Measurements from ENCODE around the gene TMSB4X. TPM values are rescaled to one million over a fixed set of nuclear protein-coding genes. Genes with fewer than 3 reads are reported as not detected.
A peak's percentile ranks its signal among the peaks of the same experiment; 100 is the strongest.

The TMSB4X gene
- polyA plus RNA-seq, 1 of the 3 experiments (the other 2 are of a cell fraction): 4,830 TPM

GRCh38 chrX:13013363-13014110 lies 38.6 kb downstream of the TMSB4X start:
- 48% methylated on average over 8 of the region's 8 CpGs for WGBS (ENCODE audit: low lambda C conversion rate)
- Histone ChIP-seq H3K27ac (ENCODE audit: low read depth in 2 of 2, low read length in 1 of 2) (no peak overlapping the region), H3K4me2 (0 out of 2 replicates have a peak overlapping the region, but pooled peaks have one; percentile 9)

More at GRCh38 chrX:13013363-13014110, 38.6 kb downstream of the TMSB4X start:
- ChIA-PET POLR2A (no interaction called here), CTCF (interaction anchor here (1.5 kb wide), 1 partner anchor 8 kb away, joined by 3 read pairs; no protein-coding TSS in a partner anchor)
- TF ChIP-seq GABPA (IDR thresholded peaks at IDR 0.05; ENCODE audit: low read depth) (no peak), EP300 (IDR thresholded peaks at IDR 0.05; ENCODE audit: borderline replicate concordance in 1 of 2, low read depth in 1 of 2, low read length in 1 of 2) (no peak), EZH2phosphoT487 (IDR thresholded peaks at IDR 0.05; ENCODE audit: borderline replicate concordance, low read depth) (no peak), TAF1 (IDR thresholded peaks at IDR 0.05; ENCODE audit: borderline replicate concordance, low read depth, low read length) (no peak), RCOR1 (IDR thresholded peaks at IDR 0.05; ENCODE audit: low read length) (no peak), ZBTB33 (IDR thresholded peaks at IDR 0.05; ENCODE audit: borderline replicate concordance, low read depth) (no peak), NRF1 (IDR thresholded peaks at IDR 0.05; ENCODE audit: low read depth, low read length) (no peak), FOXM1 (IDR thresholded peaks at IDR 0.05; ENCODE audit: low read depth) (no peak), SMC3 (IDR thresholded peaks at IDR 0.05; ENCODE audit: low read depth, low read length) (no peak), GATA2 (CRISPR knock-in tag; IDR thresholded peaks at IDR 0.05) (no peak), MEF2A (IDR thresholded peaks at IDR 0.05; ENCODE audit: borderline replicate concordance, low read depth) (no peak), USF2 (IDR thresholded peaks at IDR 0.05; ENCODE audit: borderline replicate concordance, low read depth, low read length) (no peak), TCF12 (IDR thresholded peaks at IDR 0.05) (no peak), JUND (IDR thresholded peaks at IDR 0.05) (no peak), ELF1 (IDR thresholded peaks at IDR 0.05) (no peak), POLR2AphosphoS5 (IDR thresholded peaks at IDR 0.05; ENCODE audit: low read depth, low read length) (no peak)
- TF ChIP-seq, protein P1, sequence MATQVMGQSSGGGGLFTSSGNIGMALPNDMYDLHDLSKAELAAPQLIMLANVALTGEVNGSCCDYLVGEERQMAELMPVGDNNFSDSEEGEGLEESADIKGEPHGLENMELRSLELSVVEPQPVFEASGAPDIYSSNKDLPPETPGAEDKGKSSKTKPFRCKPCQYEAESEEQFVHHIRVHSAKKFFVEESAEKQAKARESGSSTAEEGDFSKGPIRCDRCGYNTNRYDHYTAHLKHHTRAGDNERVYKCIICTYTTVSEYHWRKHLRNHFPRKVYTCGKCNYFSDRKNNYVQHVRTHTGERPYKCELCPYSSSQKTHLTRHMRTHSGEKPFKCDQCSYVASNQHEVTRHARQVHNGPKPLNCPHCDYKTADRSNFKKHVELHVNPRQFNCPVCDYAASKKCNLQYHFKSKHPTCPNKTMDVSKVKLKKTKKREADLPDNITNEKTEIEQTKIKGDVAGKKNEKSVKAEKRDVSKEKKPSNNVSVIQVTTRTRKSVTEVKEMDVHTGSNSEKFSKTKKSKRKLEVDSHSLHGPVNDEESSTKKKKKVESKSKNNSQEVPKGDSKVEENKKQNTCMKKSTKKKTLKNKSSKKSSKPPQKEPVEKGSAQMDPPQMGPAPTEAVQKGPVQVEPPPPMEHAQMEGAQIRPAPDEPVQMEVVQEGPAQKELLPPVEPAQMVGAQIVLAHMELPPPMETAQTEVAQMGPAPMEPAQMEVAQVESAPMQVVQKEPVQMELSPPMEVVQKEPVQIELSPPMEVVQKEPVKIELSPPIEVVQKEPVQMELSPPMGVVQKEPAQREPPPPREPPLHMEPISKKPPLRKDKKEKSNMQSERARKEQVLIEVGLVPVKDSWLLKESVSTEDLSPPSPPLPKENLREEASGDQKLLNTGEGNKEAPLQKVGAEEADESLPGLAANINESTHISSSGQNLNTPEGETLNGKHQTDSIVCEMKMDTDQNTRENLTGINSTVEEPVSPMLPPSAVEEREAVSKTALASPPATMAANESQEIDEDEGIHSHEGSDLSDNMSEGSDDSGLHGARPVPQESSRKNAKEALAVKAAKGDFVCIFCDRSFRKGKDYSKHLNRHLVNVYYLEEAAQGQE (IDR thresholded peaks at IDR 0.05; ENCODE audit: low read depth, low read length): no peak
- TF ChIP-seq, protein P2, sequence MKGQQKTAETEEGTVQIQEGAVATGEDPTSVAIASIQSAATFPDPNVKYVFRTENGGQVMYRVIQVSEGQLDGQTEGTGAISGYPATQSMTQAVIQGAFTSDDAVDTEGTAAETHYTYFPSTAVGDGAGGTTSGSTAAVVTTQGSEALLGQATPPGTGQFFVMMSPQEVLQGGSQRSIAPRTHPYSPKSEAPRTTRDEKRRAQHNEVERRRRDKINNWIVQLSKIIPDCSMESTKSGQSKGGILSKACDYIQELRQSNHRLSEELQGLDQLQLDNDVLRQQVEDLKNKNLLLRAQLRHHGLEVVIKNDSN (IDR thresholded peaks at IDR 0.05; ENCODE audit: borderline replicate concordance, low read depth): no peak
- TF ChIP-seq, protein P3, sequence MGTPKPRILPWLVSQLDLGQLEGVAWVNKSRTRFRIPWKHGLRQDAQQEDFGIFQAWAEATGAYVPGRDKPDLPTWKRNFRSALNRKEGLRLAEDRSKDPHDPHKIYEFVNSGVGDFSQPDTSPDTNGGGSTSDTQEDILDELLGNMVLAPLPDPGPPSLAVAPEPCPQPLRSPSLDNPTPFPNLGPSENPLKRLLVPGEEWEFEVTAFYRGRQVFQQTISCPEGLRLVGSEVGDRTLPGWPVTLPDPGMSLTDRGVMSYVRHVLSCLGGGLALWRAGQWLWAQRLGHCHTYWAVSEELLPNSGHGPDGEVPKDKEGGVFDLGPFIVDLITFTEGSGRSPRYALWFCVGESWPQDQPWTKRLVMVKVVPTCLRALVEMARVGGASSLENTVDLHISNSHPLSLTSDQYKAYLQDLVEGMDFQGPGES (IDR thresholded peaks at IDR 0.05; ENCODE audit: low read depth, low read length): no peak
- TF ChIP-seq, protein P4, sequence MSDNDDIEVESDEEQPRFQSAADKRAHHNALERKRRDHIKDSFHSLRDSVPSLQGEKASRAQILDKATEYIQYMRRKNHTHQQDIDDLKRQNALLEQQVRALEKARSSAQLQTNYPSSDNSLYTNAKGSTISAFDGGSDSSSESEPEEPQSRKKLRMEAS (IDR thresholded peaks at IDR 0.05; ENCODE audit: low read depth): no peak
- H3K9me2 ChIP-seq: no peaks in the 10 kb centered on the region
- H2AFZ ChIP-seq (ENCODE audit: low read depth): peak overlapping the region; percentile 48; the same call in 1 of the 2 replicates
- no peaks in the 10 kb centered on the region for H3K27me3 ChIP-seq (ENCODE audit: insufficient read depth)
- H4K20me1 ChIP-seq (ENCODE audit: insufficient read depth): no peaks in the 10 kb centered on the region
- no peaks in the 10 kb centered on the region for H3K36me3 ChIP-seq (replicated peaks in 1 of 2; ENCODE audit: control insufficient read depth in 1 of 2, insufficient read depth in 2 of 2, low read length in 1 of 2)
- no peak for DNase-seq
- H3K9ac ChIP-seq: no peak overlapping the region
- no peaks in the 10 kb centered on the region for H3K79me2 ChIP-seq (ENCODE audit: insufficient read depth)
- no peaks in the 10 kb centered on the region for H3K9me3 ChIP-seq
- H3K4me3 ChIP-seq (ENCODE audit: low read depth in 2 of 2, low read length in 1 of 2): no peak overlapping the region
- peaks cover 11% of the 10 kb centered on the region for H3F3A ChIP-seq (replicated peaks; ENCODE audit: insufficient read depth)
- peaks cover 2 to 13% of the 10 kb centered on the region in 2 experiments; a peak in 2 of 4 replicates for H3K4me1 ChIP-seq (ENCODE audit: control insufficient read depth in 1 of 2, insufficient read depth in 2 of 2, low read depth in 1 of 2, low read length in 1 of 2)
